IMR-90 (cell line): Measurements from ENCODE around the gene CKS1B. TPM values are rescaled to one million over a fixed set of nuclear protein-coding genes. Genes with fewer than 3 reads are reported as not detected.
A peak's percentile ranks its signal among the peaks of the same experiment; 100 is the strongest.

ENCODE experiments used
- ATAC-seq: fragments of 200-7000 bp; cut with Tn5 transposase; 2 replicates; pipeline ENCODE4 v1.9.1; 2020; ENCODE audit warnings: low read depth, mild to moderate bottlenecking, moderate library complexity
- BruUV-seq: library from RNA; stranded (reverse); fragments of 400-500 nt; replicated peaks from 2 replicates; lab custom pipeline; 2021; lab: Mats Ljungman, UMichigan
- CTCF ChIA-PET: fragments of 300-600 bp; formaldehyde crosslinking; extraction: SDS; loops from one replicate; lab custom pipeline; 2021; ENCODE audit warnings: antibody characterized with exemption; lab: Yijun Ruan, JAX
- POLR2A ChIA-PET: fragments of 300-600 bp; sonication (Branson Sonifier 250); formaldehyde crosslinking; loops from one replicate; lab custom pipeline; 2022; ENCODE audit warnings: antibody characterized with exemption; ENCODE audit not compliant: unreplicated experiment; lab: Charles Lee
- DNase-seq: peaks from one replicate; pipeline ENCODE4 v3.0.0; 2013
- H2AFZ ChIP-seq: replicated peaks from 2 replicates; pipeline ENCODE3; 2013; ENCODE audit warnings: low read length, mild to moderate bottlenecking; ENCODE audit not compliant: poor library complexity
- H2AK5ac ChIP-seq: 2 replicates; pipeline ENCODE4 v1.6.1; 2013; ENCODE audit warnings: low read depth, low read length, inconsistent platforms
- H2AK9ac ChIP-seq: replicated peaks from 2 replicates; pipeline ENCODE3; 2013; ENCODE audit warnings: mild to moderate bottlenecking, low read depth, low read length, moderate library complexity; ENCODE audit not compliant: poor library complexity
- H2BK120ac ChIP-seq: 2 replicates; pipeline ENCODE4 v1.6.1; 2013; ENCODE audit warnings: low read depth, low read length, inconsistent platforms
- H2BK15ac ChIP-seq: 3 replicates; pipeline ENCODE4 v1.6.1; 2013; ENCODE audit warnings: low read depth, low read length, inconsistent platforms
- H2BK20ac ChIP-seq: 2 replicates; pipeline ENCODE4 v1.6.1; 2013; ENCODE audit warnings: low read depth, mild to moderate bottlenecking, inconsistent platforms, low read length, moderate library complexity
- H2BK5ac ChIP-seq: 2 replicates; pipeline ENCODE4 v1.6.1; 2013; ENCODE audit warnings: mild to moderate bottlenecking, low read depth, low read length, inconsistent platforms; ENCODE audit not compliant: poor library complexity, severe bottlenecking
- H3K14ac ChIP-seq: replicated peaks from 2 replicates; pipeline ENCODE4 v1.6.1; 2013; ENCODE audit warnings: low read depth, low read length, inconsistent platforms
- H3K18ac ChIP-seq: 2 replicates; pipeline ENCODE4 v1.6.1; 2013; ENCODE audit warnings: low read depth, low read length, control low read depth
- H3K23ac ChIP-seq: 2 replicates; pipeline ENCODE4 v1.6.1; 2013; ENCODE audit warnings: low read depth, low read length, inconsistent platforms
- H3K27ac ChIP-seq: 2 replicates; pipeline ENCODE4 v1.5.1; 2013; ENCODE audit warnings: mild to moderate bottlenecking, control low read depth, low read length; ENCODE audit not compliant: insufficient read depth
- H3K27me3 ChIP-seq: 2 replicates; pipeline ENCODE4 v1.6.1; 2013; ENCODE audit warnings: low read length; ENCODE audit not compliant: control insufficient read depth, insufficient read depth
- H3K36me3 ChIP-seq: 2 replicates; pipeline ENCODE4 v1.6.1; 2013; ENCODE audit warnings: low read length, mixed read lengths; ENCODE audit not compliant: control insufficient read depth, insufficient read depth
- H3K4ac ChIP-seq: 2 replicates; pipeline ENCODE4 v1.6.1; 2013; ENCODE audit warnings: low read depth, low read length, inconsistent platforms
- H3K4me1 ChIP-seq: 2 replicates; pipeline ENCODE4 v1.6.1; 2013; ENCODE audit warnings: low read length, mixed read lengths; ENCODE audit not compliant: control insufficient read depth, insufficient read depth
- H3K4me2 ChIP-seq: 2 replicates; pipeline ENCODE4 v1.6.1; 2013; ENCODE audit warnings: low read depth, mild to moderate bottlenecking, control low read depth, low read length, moderate library complexity
- H3K4me3 ChIP-seq: 2 replicates; pipeline ENCODE4 v1.5.1; 2013; ENCODE audit warnings: low read depth, mild to moderate bottlenecking, control low read depth, low read length, moderate library complexity; ENCODE audit not compliant: insufficient read depth
- H3K56ac ChIP-seq: 2 replicates; pipeline ENCODE4 v1.6.1; 2013; ENCODE audit warnings: low read length, inconsistent platforms; ENCODE audit not compliant: insufficient read depth; ENCODE audit errors: extremely low read depth
- H3K79me1 ChIP-seq, 2 experiments: 2 replicates each; pipeline ENCODE4 v1.6.1; 2013; ENCODE audit warnings: low read length in 2 of 2, inconsistent platforms in 1 of 2, low read depth in 1 of 2
- H3K9ac ChIP-seq: 2 replicates; pipeline ENCODE4 v1.6.1; 2013; ENCODE audit warnings: low read depth, low read length, control low read depth
- H3K9me1 ChIP-seq: 2 replicates; pipeline ENCODE4 v1.6.1; 2013; ENCODE audit warnings: low read length, inconsistent platforms; ENCODE audit not compliant: insufficient read depth
- H3K9me3 ChIP-seq: 2 replicates; pipeline ENCODE4 v1.6.1; 2013; ENCODE audit warnings: low read length; ENCODE audit not compliant: control insufficient read depth, insufficient read depth
- H4K20me1 ChIP-seq: 2 replicates; pipeline ENCODE4 v1.6.1; 2013; ENCODE audit warnings: low read length, inconsistent platforms; ENCODE audit not compliant: insufficient read depth
- H4K5ac ChIP-seq: 2 replicates; pipeline ENCODE4 v1.6.1; 2013; ENCODE audit warnings: mild to moderate bottlenecking, low read depth, low read length, control low read depth
- H4K8ac ChIP-seq, 2 experiments: 2 replicates each; pipeline ENCODE4 v1.6.1; 2013; ENCODE audit warnings: low read depth in 2 of 2, low read length in 2 of 2, control low read depth in 1 of 2, inconsistent platforms in 1 of 2
- H4K91ac ChIP-seq: 2 replicates; pipeline ENCODE4 v1.6.1; 2013; ENCODE audit warnings: low read depth, low read length, inconsistent platforms; ENCODE audit not compliant: insufficient read depth
- BHLHE40 ChIP-seq: fragments of 150-350 bp; IDR thresholded peaks from 2 replicates; pipeline ENCODE4 v1.6.1; 2016; ENCODE audit warnings: mild to moderate bottlenecking, low read depth, low read length
- CHD1 ChIP-seq: IDR thresholded peaks from 2 replicates; pipeline ENCODE4 v1.6.1; 2012; ENCODE audit warnings: low read depth, low read length, improper control_type of control experiment
- MAFK ChIP-seq: IDR thresholded peaks from 2 replicates; pipeline ENCODE4 v1.6.1; 2012; ENCODE audit warnings: low read depth, low read length, improper control_type of control experiment
- MAZ ChIP-seq: IDR thresholded peaks from 2 replicates; pipeline ENCODE4 v1.6.1; 2012; ENCODE audit warnings: low read depth, mild to moderate bottlenecking, low read length, improper control_type of control experiment, moderate library complexity, borderline replicate concordance
- NFE2L2 ChIP-seq: fragments of 150-350 bp; IDR thresholded peaks from 2 replicates; pipeline ENCODE4 v1.6.1; 2016; ENCODE audit warnings: low read depth, mild to moderate bottlenecking, low read length
- POLR2A ChIP-seq: IDR thresholded peaks from 2 replicates; pipeline ENCODE4 v1.6.1; 2012; ENCODE audit warnings: mild to moderate bottlenecking, low read depth, low read length
- RAD21 ChIP-seq: IDR thresholded peaks from 2 replicates; pipeline ENCODE4 v1.6.1; 2012; ENCODE audit warnings: low read length, improper control_type of control experiment
- RFX5 ChIP-seq: IDR thresholded peaks from 2 replicates; pipeline ENCODE4 v1.8.0; 2012; ENCODE audit warnings: low read depth, mild to moderate bottlenecking, low read length, moderate library complexity
- SMC3 ChIP-seq: fragments of 150-350 bp; IDR thresholded peaks from 2 replicates; pipeline ENCODE4 v1.6.1; 2016; ENCODE audit warnings: low read depth, mild to moderate bottlenecking, antibody characterized with exemption, low read length, moderate library complexity
- WGBS, 2 experiments: methylation state at CpG; one replicate each; pipeline versions ENCODE4 v1.1.5 to v1.1.7; 2013; ENCODE audit warnings: missing lambda C conversion rate in 2 of 2; ENCODE audit not compliant: insufficient read length in 1 of 2; ENCODE audit errors: extremely low coverage in 2 of 2; 5-methylcytosine and 5-hydroxymethylcytosine counted together
- dilution Hi-C: fragments of 300-500 bp; cut with HindIII; formaldehyde crosslinking; loops from one replicate; pipeline ENCODE4 v1.14.3; 2018; ENCODE audit warnings: low sequenced_read_pairs; ENCODE audit not compliant: unreplicated experiment
- in situ Hi-C: fragments of 300-500 bp; cut with MboI; formaldehyde crosslinking; loops from 3 replicates; pipeline ENCODE4 v1.14.3; 2019; ENCODE audit warnings: low sequenced_read_pairs, inconsistent platforms, mixed read lengths
- intact Hi-C: fragments of 100-400 bp; cut with micrococcal nuclease; formaldehyde crosslinking; loops from 2 replicates; pipeline ENCODE4 v1.10.0; 2022
- polyA plus RNA-seq, 3 experiments: library from polyadenylated mRNA; depleted of rRNA; stranded (reverse); fragments of >200 nt; gene quantifications; 2 replicates each; pipeline ENCODE4 v1.2.3, GENCODE V29; 2012; ENCODE audit warnings: low replicate concordance in 1 of 3
- total RNA-seq: library from RNA; depleted of rRNA; stranded (reverse); fragments of >200 nt; gene quantifications from 2 replicates; pipeline ENCODE4 v1.2.3, GENCODE V29; 2012
- TF ChIP-seq, protein P1 (sequence below): fragments of 150-350 bp; IDR thresholded peaks from 2 replicates; pipeline ENCODE4 v1.6.1; 2017; ENCODE audit warnings: mild to moderate bottlenecking, antibody characterized with exemption, low read length, low read depth
- TF ChIP-seq, protein P2 (sequence below): conservative IDR thresholded peaks from 2 replicates; pipeline ENCODE4 v1.5.1; 2012; ENCODE audit warnings: mild to moderate bottlenecking, low read depth, low read length, improper control_type of control experiment
- TF ChIP-seq, protein P3 (sequence below): fragments of 150-350 bp; IDR thresholded peaks from 2 replicates; pipeline ENCODE4 v1.6.1; 2016; ENCODE audit warnings: low read depth, mild to moderate bottlenecking, low read length, moderate library complexity, borderline replicate concordance

Gene CKS1B
- total and polyA plus RNA-seq, 2 of the 4 experiments (the other 2 are of a cell fraction) = 140 to 195 TPM

DNA sequence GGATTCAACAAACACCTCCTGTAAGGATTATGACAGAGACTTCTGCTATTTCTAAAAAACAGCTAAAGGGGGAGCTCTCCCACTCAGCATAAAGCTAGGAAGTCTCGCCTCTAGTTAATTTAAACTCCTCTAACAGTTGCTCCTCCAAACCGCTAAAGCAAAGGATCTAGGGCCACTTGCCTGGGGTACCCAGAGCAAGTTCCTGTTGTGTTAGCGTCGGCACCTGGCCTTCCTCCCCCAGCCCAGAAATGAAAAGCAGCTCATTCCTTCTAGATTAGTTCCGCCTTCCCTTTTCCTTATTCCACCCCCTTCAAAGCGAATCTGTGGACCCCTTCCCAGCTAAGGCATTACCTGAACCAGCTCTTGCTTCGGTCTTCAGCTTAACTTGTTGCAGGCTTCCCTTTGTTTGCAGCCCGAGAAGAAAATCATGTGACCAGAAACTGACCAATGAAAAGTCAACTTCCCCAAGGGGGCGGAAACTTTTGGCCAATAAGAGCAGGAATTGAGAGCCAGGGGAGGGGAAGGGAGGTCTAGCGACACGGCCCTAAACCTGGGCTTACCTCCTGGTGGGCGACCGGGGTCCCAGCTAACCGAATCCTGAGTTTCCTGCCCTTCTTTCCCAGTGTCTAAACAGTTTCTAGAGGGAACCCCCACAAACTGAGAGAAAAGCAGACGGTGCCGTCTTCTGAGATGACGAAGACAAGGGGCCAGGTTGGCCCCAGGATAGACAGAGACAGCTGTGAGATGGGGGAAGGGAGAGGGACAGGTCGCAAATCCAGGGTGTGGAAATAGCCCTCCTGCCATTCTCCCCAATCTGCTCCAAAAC lies 18.6 kb upstream of the CKS1B start, which contains the start of gene PBXIP1:
Gene PBXIP1, minus strand, starts transcription at position 382 of the 826 bp plus-strand sequence. CDS start 2,378 bp downstream, outside the sequence.
- peak within 1 kb of the TSS; percentile 33; the same call in 1 of the 2 replicates for H4K91ac ChIP-seq
- H3K4me2 ChIP-seq = peak within 1 kb of the TSS; percentile 92
- H3K4me3 ChIP-seq = peak within 1 kb of the TSS; percentile 59
- no TSS peak for BruUV-seq
- peak within 1 kb of the TSS; percentile 10 for H2BK5ac ChIP-seq
- peaks cover 15% of the 10 kb centered on the region for H3K36me3 ChIP-seq
- H2BK120ac ChIP-seq = no peak within 1 kb of the TSS
- H3K23ac ChIP-seq = peak within 1 kb of the TSS; percentile 26
- H4K5ac ChIP-seq = peak within 1 kb of the TSS; percentile 70
- DNase-seq = peak; percentile 87
- H3K4ac ChIP-seq = peak within 1 kb of the TSS; percentile 73
- ChIA-PET POLR2A (interaction anchor here (0.8 to 1.2 kb wide), 5 partner anchors 14 to 103 kb away, joined by 3 to 7 read pairs (median 4); partner anchors contain the start of gene PMVK), CTCF (interaction anchor here (0.7 to 1.5 kb wide), 8 partner anchors 8 to 409 kb away, joined by 3 to 7 read pairs (median 3); partner anchors contain the start of genes KRTCAP2 and PMVK)
- intact Hi-C loops (loop anchor here (1.0 to 5.0 kb wide), 2 partner anchors 61 to 106 kb away; partner anchors contain the start of gene EFNA4), in situ Hi-C loops (loop anchor here (10.0 kb wide), 1 partner anchor 99 kb away; the partner anchor contains the start of gene ADAM15), dilution Hi-C loops (no loop called here)
- H4K8ac ChIP-seq = peak within 1 kb of the TSS; percentile 71 to 85
- peaks cover 17% of the 10 kb centered on the region for H4K20me1 ChIP-seq
- peak within 1 kb of the TSS; percentile 81 for H3K9ac ChIP-seq
- H3K79me1 ChIP-seq = peaks cover 15 to 55% of the 10 kb centered on the region in 2 experiments; a peak in 3 of 4 replicates
- H3K56ac ChIP-seq = peak within 1 kb of the TSS; percentile 45; the same call in 1 of the 2 replicates
- peaks cover 15% of the 10 kb centered on the region for H3K4me1 ChIP-seq
- peak within 1 kb of the TSS; percentile 72 for H3K27ac ChIP-seq
- peak within 1 kb of the TSS; percentile 20 for H3K14ac ChIP-seq
- H2AK5ac ChIP-seq = peak within 1 kb of the TSS; percentile 35; the same call in 1 of the 2 replicates
- H3K27me3 ChIP-seq = no peaks in the 10 kb centered on the region
- no peak within 1 kb of the TSS; the same call in 2 of the 3 replicates for H2BK15ac ChIP-seq
- no peak within 1 kb of the TSS for H3K18ac ChIP-seq
- H2AK9ac ChIP-seq = peak within 1 kb of the TSS; percentile 81
- H3K9me3 ChIP-seq = no peaks in the 10 kb centered on the region
- 0% methylated on average over 4 of the region's 18 CpGs; no CpG with 5 or more reads in 1 of the 2 experiments for WGBS, 2 experiments
- H2BK20ac ChIP-seq = no peak within 1 kb of the TSS
- peaks cover 9% of the 10 kb centered on the region for H3K9me1 ChIP-seq
- peak within 1 kb of the TSS; percentile 86 for H2AFZ ChIP-seq
- ATAC-seq = peak; percentile 84
- TF ChIP-seq RFX5 = no peak
- no peak for TF ChIP-seq MAZ
- no peak for TF ChIP-seq BHLHE40
- TF ChIP-seq SMC3 = no peak; the same call in 1 of the 2 replicates
- TF ChIP-seq RAD21 = peak; percentile 42
- TF ChIP-seq CHD1 = no peak
- no peak for TF ChIP-seq MAFK
- peak; percentile 37; the same call in 1 of the 2 replicates for TF ChIP-seq POLR2A
- TF ChIP-seq, protein P1, sequence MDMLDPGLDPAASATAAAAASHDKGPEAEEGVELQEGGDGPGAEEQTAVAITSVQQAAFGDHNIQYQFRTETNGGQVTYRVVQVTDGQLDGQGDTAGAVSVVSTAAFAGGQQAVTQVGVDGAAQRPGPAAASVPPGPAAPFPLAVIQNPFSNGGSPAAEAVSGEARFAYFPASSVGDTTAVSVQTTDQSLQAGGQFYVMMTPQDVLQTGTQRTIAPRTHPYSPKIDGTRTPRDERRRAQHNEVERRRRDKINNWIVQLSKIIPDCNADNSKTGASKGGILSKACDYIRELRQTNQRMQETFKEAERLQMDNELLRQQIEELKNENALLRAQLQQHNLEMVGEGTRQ = peak; percentile 82
- TF ChIP-seq NFE2L2 = no peak
- TF ChIP-seq, protein P2, sequence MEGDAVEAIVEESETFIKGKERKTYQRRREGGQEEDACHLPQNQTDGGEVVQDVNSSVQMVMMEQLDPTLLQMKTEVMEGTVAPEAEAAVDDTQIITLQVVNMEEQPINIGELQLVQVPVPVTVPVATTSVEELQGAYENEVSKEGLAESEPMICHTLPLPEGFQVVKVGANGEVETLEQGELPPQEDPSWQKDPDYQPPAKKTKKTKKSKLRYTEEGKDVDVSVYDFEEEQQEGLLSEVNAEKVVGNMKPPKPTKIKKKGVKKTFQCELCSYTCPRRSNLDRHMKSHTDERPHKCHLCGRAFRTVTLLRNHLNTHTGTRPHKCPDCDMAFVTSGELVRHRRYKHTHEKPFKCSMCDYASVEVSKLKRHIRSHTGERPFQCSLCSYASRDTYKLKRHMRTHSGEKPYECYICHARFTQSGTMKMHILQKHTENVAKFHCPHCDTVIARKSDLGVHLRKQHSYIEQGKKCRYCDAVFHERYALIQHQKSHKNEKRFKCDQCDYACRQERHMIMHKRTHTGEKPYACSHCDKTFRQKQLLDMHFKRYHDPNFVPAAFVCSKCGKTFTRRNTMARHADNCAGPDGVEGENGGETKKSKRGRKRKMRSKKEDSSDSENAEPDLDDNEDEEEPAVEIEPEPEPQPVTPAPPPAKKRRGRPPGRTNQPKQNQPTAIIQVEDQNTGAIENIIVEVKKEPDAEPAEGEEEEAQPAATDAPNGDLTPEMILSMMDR = peak; percentile 48
- TF ChIP-seq, protein P3, sequence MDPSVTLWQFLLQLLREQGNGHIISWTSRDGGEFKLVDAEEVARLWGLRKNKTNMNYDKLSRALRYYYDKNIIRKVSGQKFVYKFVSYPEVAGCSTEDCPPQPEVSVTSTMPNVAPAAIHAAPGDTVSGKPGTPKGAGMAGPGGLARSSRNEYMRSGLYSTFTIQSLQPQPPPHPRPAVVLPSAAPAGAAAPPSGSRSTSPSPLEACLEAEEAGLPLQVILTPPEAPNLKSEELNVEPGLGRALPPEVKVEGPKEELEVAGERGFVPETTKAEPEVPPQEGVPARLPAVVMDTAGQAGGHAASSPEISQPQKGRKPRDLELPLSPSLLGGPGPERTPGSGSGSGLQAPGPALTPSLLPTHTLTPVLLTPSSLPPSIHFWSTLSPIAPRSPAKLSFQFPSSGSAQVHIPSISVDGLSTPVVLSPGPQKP = no peak
